ENCODE data around the gene NAB1. TPM values are rescaled to one million over a fixed set of nuclear protein-coding genes. Genes with fewer than 3 reads are reported as not detected.

NAB1 gene
- total RNA-seq, 1 donor from 2014 or later = 39.9 TPM

GRCh38 chr2:190636361-190636760 is 12.5 kb upstream of the NAB1 start:
- Histone ChIP-seq H3K4me1 (peaks cover 21% of the 10 kb centered on the region), H3K27ac (no peak overlapping the region), H3K4me3 (no peak overlapping the region), H3K9me3 (no peaks in the 10 kb centered on the region), H3K27me3 (ENCODE audit: low read depth) (no peaks in the 10 kb centered on the region), H3K36me3 (no peaks in the 10 kb centered on the region)
- no peak for DNase-seq
- TF ChIP-seq CTCF (IDR thresholded peaks at IDR 0.05) = no peak
- intact Hi-C loops (cut with DNase I) = no loop called here
- peak in 1 of 2 donors; percentile 53 for ATAC-seq

GRCh38 chr2:190637281-190637734 is 11.6 kb upstream of the NAB1 start:
- ATAC-seq (peak in 1 of 2 donors; percentile 44), DNase-seq (no peak)
- H3K9me3 ChIP-seq = no peaks in the 10 kb centered on the region
- intact Hi-C loops (cut with DNase I) = no loop called here
- H3K4me1 ChIP-seq = peaks cover 21% of the 10 kb centered on the region
- no peak for TF ChIP-seq CTCF (IDR thresholded peaks at IDR 0.05)
- no peaks in the 10 kb centered on the region for H3K36me3 ChIP-seq
- H3K4me3 ChIP-seq = no peak overlapping the region
- peak overlapping the region; percentile 0 for H3K27ac ChIP-seq
- H3K27me3 ChIP-seq (ENCODE audit: low read depth) = no peaks in the 10 kb centered on the region

GRCh38 chr2:190637903-190638618 is 10.8 kb upstream of the NAB1 start:
- intact Hi-C loops (cut with DNase I) = no loop called here
- Histone ChIP-seq H3K27ac (peak overlapping the region; percentile 0), H3K9me3 (no peaks in the 10 kb centered on the region), H3K4me1 (peaks cover 21% of the 10 kb centered on the region), H3K27me3 (ENCODE audit: low read depth) (no peaks in the 10 kb centered on the region), H3K4me3 (no peak overlapping the region), H3K36me3 (no peaks in the 10 kb centered on the region)
- no peak for DNase-seq
- ATAC-seq = peak; percentile 17 to 53
- TF ChIP-seq CTCF (IDR thresholded peaks at IDR 0.05) = no peak

GRCh38 chr2:190640117-190640516 is 8.8 kb upstream of the NAB1 start:
- no peak overlapping the region for H3K27ac ChIP-seq
- TF ChIP-seq CTCF (IDR thresholded peaks at IDR 0.05) = no peak
- ATAC-seq (no peak), DNase-seq (no peak)
- H3K9me3 ChIP-seq = no peaks in the 10 kb centered on the region
- no peak overlapping the region for H3K4me3 ChIP-seq
- no peaks in the 10 kb centered on the region for H3K27me3 ChIP-seq (ENCODE audit: low read depth)
- intact Hi-C loops (cut with DNase I) = no loop called here
- no peaks in the 10 kb centered on the region for H3K36me3 ChIP-seq
- peaks cover 21% of the 10 kb centered on the region for H3K4me1 ChIP-seq

GRCh38 chr2:190641469-190641868 is 7.4 kb upstream of the NAB1 start:
- H3K27ac ChIP-seq = no peak overlapping the region
- intact Hi-C loops (cut with DNase I) = no loop called here
- H3K27me3 ChIP-seq (ENCODE audit: low read depth) = no peaks in the 10 kb centered on the region
- peaks cover 21% of the 10 kb centered on the region for H3K4me1 ChIP-seq
- no peak for DNase-seq
- H3K9me3 ChIP-seq = no peaks in the 10 kb centered on the region
- H3K36me3 ChIP-seq = no peaks in the 10 kb centered on the region
- ATAC-seq = no peak
- no peak for TF ChIP-seq CTCF (IDR thresholded peaks at IDR 0.05)
- H3K4me3 ChIP-seq = no peak overlapping the region

Data from lower lobe of right lung (tissue), 2 donors.